Daoy (cell line): ENCODE results near the gene TM2D3. TPM values are rescaled to one million over a fixed set of nuclear protein-coding genes. Genes with fewer than 3 reads are reported as not detected.
A peak's percentile ranks its signal among the peaks of the same experiment; 100 is the strongest.

ENCODE experiments used
- DNase-seq: peaks from one replicate; pipeline ENCODE4 v3.0.0-alpha.2; 2015; ENCODE audit warnings: low read depth
- total RNA-seq: library from RNA; depleted of rRNA; stranded (reverse); fragments of >200 nt; shearing (Covaris generic); gene quantifications from 2 replicates; pipeline ENCODE4 v1.2.3, GENCODE V29; 2014; rRNA removed

The TM2D3 gene
- total RNA-seq, result 37.4 and 52.5 TPM in 2 replicates

- peak; percentile 94 for DNase-seq
Observed at GRCh38 chr15:101652098-101652785, at the start of gene TM2D3. Gene TM2D3, minus strand, starts transcription at chr15:101652381. Its CDS starts 20 bp downstream, at chr15:101652361.

- no peak for DNase-seq
Observed at GRCh38 chr15:101698314-101698713, 46.1 kb upstream of the TM2D3 start.

- DNase-seq, result no peak
Observed at GRCh38 chr15:101697488-101697887, 45.3 kb upstream of the TM2D3 start.

GRCh38 chr15:101696829-101697228 lies 44.6 kb upstream of the TM2D3 start:
- no peak for DNase-seq

- no peak for DNase-seq
Observed at GRCh38 chr15:101694261-101694660, 42.1 kb upstream of the TM2D3 start.

GRCh38 chr15:101692801-101693598 lies 40.8 kb upstream of the TM2D3 start:
- no peak for DNase-seq

- peak; percentile 39 for DNase-seq
Observed at GRCh38 chr15:101689901-101690300, 37.7 kb upstream of the TM2D3 start.

- DNase-seq, result no peak
Observed at GRCh38 chr15:101686718-101687117, 34.5 kb upstream of the TM2D3 start.

- no peak for DNase-seq
Observed at GRCh38 chr15:101684877-101685276, 32.7 kb upstream of the TM2D3 start.

GRCh38 chr15:101684384-101684783 lies 32.2 kb upstream of the TM2D3 start:
- peak; percentile 39 for DNase-seq

- DNase-seq, result no peak
Observed at GRCh38 chr15:101679806-101680205, 27.6 kb upstream of the TM2D3 start.

GRCh38 chr15:101676921-101677329 lies 24.7 kb upstream of the TM2D3 start:
- DNase-seq, result no peak

GRCh38 chr15:101675796-101676582 lies 23.8 kb upstream of the TM2D3 start:
- peak; percentile 60 for DNase-seq

- peak; percentile 71 for DNase-seq
Observed at GRCh38 chr15:101675015-101675414, 22.8 kb upstream of the TM2D3 start.

GRCh38 chr15:101672298-101672697 lies 20.1 kb upstream of the TM2D3 start:
- DNase-seq, result no peak

GRCh38 chr15:101669744-101670143 lies 17.6 kb upstream of the TM2D3 start:
- DNase-seq, result no peak

GRCh38 chr15:101667881-101668280 lies 15.7 kb upstream of the TM2D3 start:
- DNase-seq, result no peak

GRCh38 chr15:101664303-101664913 lies 12.2 kb upstream of the TM2D3 start:
- DNase-seq, result peak; percentile 26

GRCh38 chr15:101662203-101662602 lies 10.0 kb upstream of the TM2D3 start:
- DNase-seq, result no peak

GRCh38 chr15:101660005-101660404 lies 7.8 kb upstream of the TM2D3 start:
- DNase-seq, result no peak

GRCh38 chr15:101657968-101658784 lies 6.0 kb upstream of the TM2D3 start:
- no peak for DNase-seq
